ENCODE results near the gene TRIM58. TPM values are rescaled to one million over a fixed set of nuclear protein-coding genes. Genes with fewer than 3 reads are reported as not detected.

Gene TRIM58
- total and polyA plus RNA-seq, 2 donors from 2014 or later: 0.11 to 0.50 TPM

GRCh38 chr1:247840818-247841217 is 16.2 kb upstream of the TRIM58 start:
- Histone ChIP-seq H3K4me1 (ENCODE audit: control insufficient read depth in 2 of 3, insufficient read depth in 2 of 3, low read depth in 1 of 3, low read length in 3 of 3) (no peaks in the 10 kb centered on the region), H3K9me3 (ENCODE audit: control insufficient read depth in 2 of 3, insufficient read depth in 1 of 3, low read length in 3 of 3) (no peaks in the 10 kb centered on the region), H3K27ac (ENCODE audit: low read depth in 2 of 2, low read length in 2 of 2) (no peak overlapping the region), H3K36me3 (ENCODE audit: control insufficient read depth in 2 of 3, insufficient read depth in 3 of 3, low read length in 3 of 3) (no peaks in the 10 kb centered on the region), H3K9ac (ENCODE audit: low read length in 3 of 3) (no peak overlapping the region), H3K4me3 (ENCODE audit: low read length in 3 of 3) (no peak overlapping the region), H3K27me3 (ENCODE audit: control insufficient read depth, insufficient read depth, low read length) (no peaks in the 10 kb centered on the region)
- intact Hi-C loops (cut with DNase I): no loop called here
- no peak for TF ChIP-seq CTCF (IDR thresholded peaks at IDR 0.05; ENCODE audit: borderline replicate concordance, extremely low read depth, insufficient read depth)
- no peak for DNase-seq
- no peak for FAIRE-seq

- Histone ChIP-seq H3K4me3 (ENCODE audit: low read length in 3 of 3) (no peak within 1 kb of the TSS), H3K9me3 (ENCODE audit: control insufficient read depth in 2 of 3, insufficient read depth in 1 of 3, low read length in 3 of 3) (no peaks in the 10 kb centered on the region), H3K36me3 (ENCODE audit: control insufficient read depth in 2 of 3, insufficient read depth in 3 of 3, low read length in 3 of 3) (no peaks in the 10 kb centered on the region), H3K9ac (ENCODE audit: low read length in 3 of 3) (no peak within 1 kb of the TSS), H3K27me3 (ENCODE audit: control insufficient read depth, insufficient read depth, low read length) (no peaks in the 10 kb centered on the region), H3K27ac (ENCODE audit: low read depth in 2 of 2, low read length in 2 of 2) (no peak within 1 kb of the TSS), H3K4me1 (ENCODE audit: control insufficient read depth in 2 of 3, insufficient read depth in 2 of 3, low read depth in 1 of 3, low read length in 3 of 3) (no peaks in the 10 kb centered on the region)
- no peak for TF ChIP-seq CTCF (IDR thresholded peaks at IDR 0.05; ENCODE audit: borderline replicate concordance, extremely low read depth, insufficient read depth)
- FAIRE-seq: no peak
- no peak for DNase-seq
- intact Hi-C loops (cut with DNase I): no loop called here
These were observed 15.2 kb upstream of the TRIM58 start, which contains the start of gene OR11L1 for GRCh38 chr1:247841796-247842195. OR11L1 (minus strand) TSS chr1:247841896; CDS start chr1:247841896, 0 bp downstream.

- H3K36me3 ChIP-seq (ENCODE audit: control insufficient read depth in 2 of 3, insufficient read depth in 3 of 3, low read length in 3 of 3): no peaks in the 10 kb centered on the region
- H3K27me3 ChIP-seq (ENCODE audit: control insufficient read depth, insufficient read depth, low read length): no peaks in the 10 kb centered on the region
- DNase-seq (no peak), FAIRE-seq (no peak)
- no peak for TF ChIP-seq CTCF (IDR thresholded peaks at IDR 0.05; ENCODE audit: borderline replicate concordance, extremely low read depth, insufficient read depth)
- no peak overlapping the region for H3K9ac ChIP-seq (ENCODE audit: low read length in 3 of 3)
- no peak overlapping the region for H3K4me3 ChIP-seq (ENCODE audit: low read length in 3 of 3)
- no peaks in the 10 kb centered on the region for H3K4me1 ChIP-seq (ENCODE audit: control insufficient read depth in 2 of 3, insufficient read depth in 2 of 3, low read depth in 1 of 3, low read length in 3 of 3)
- H3K27ac ChIP-seq (ENCODE audit: low read depth in 2 of 2, low read length in 2 of 2): no peak overlapping the region
- no peaks in the 10 kb centered on the region for H3K9me3 ChIP-seq (ENCODE audit: control insufficient read depth in 2 of 3, insufficient read depth in 1 of 3, low read length in 3 of 3)
- intact Hi-C loops (cut with DNase I): no loop called here
These were observed 13.6 kb upstream of the TRIM58 start for GRCh38 chr1:247843411-247843810.
